HK-2 (cell line): Measurements from ENCODE around the gene PIK3R6.

Experiments
- DNase-seq: peaks from one replicate; pipeline ENCODE4 v3.0.0-alpha.2; 2018; ENCODE audit not compliant: unreplicated experiment

The PIK3R6 gene

DNA sequence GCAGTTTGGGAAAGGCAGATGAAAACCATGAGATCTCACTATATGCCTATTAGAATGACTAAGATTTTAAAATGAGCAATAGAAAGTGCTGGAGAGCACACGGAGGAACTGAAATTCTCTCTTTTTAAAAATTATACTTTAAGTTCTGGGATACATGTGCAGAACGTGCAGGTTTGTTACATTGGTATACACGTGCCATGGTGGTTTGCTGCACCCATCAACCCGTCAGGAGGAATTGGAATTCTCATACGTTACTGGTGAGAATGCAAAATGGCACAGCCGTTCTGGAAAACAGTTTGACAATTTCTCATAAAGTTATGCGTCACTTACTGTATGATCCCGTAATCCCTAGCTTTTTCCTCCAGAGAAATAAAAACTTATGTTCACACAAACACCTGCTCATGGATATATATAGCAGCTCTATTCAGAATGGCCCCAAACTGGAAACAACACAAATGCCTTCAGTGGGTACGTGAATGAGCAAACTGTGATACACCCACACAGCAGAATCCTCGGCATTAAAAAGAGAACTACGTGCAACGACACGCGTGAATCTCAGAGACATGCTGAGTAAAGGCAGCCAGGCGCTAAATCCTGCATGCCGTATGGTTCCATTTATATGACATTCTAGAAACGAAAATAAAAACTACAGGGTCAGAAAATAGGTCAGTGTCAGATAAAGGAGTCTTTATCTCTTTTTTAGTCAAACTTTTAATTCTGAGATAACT is 11.8 kb downstream of the PIK3R6 start:
- DNase-seq: no peak

DNA sequence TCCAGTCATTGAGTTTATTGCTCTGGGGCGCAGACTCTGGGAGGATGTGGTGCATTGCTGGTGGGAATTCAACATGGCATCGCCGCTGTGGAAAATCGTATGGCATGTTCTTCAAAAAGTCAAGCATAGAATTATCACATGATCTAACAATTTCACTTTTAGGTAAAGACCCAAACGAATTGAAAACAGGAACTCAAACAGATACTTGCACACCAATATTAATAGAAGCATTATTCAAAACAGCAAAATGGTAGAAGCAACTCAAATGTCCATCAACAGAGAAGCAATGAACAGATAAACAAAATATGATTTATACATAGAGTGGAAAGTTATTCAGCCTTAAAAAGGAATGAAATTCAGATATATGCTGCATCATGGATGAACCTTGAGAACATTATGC is 15.9 kb downstream of the PIK3R6 start:
- no peak for DNase-seq

DNA sequence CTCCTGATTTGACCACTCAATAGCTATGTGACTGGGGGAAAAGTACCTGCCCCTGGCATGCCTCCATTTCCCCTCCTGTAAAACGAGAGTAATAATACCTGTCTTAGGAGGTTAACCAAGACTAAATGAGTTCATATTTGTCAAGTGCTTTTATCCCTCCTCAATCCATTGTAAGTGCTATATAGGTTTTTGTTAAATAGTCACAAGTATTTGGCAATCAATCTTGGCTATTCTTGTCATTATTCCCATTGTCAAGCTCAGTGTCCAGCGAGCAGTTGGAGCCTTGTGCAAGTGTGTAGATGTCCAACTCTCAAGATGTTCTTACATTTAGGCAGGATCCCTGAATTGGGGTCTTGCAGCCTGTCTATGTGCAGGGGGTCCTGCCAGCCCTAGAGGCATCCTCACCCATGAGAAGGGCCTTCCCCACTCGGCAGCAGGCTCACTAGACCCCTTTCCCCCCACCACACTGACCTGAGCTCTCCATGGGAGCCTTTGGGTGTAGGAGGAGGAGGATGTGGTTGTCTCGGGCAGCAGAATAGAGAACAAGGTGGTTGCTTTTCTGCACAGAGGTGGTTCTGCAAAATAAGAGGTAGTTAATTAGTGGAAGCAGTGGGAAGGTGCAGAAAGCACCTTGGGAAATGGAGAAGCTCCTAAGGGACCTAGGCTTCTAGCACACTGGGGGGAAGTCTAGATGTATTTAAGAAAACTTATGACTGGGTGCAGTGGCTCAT is 18.0 kb downstream of the PIK3R6 start:
- DNase-seq: no peak

GRCh38 chr17:8847891-8848290 is 19.6 kb downstream of the PIK3R6 start:
- DNase-seq: no peak

- DNase-seq: no peak
Measured at GRCh38 chr17:8846768-8847211, 20.7 kb downstream of the PIK3R6 start.

DNA sequence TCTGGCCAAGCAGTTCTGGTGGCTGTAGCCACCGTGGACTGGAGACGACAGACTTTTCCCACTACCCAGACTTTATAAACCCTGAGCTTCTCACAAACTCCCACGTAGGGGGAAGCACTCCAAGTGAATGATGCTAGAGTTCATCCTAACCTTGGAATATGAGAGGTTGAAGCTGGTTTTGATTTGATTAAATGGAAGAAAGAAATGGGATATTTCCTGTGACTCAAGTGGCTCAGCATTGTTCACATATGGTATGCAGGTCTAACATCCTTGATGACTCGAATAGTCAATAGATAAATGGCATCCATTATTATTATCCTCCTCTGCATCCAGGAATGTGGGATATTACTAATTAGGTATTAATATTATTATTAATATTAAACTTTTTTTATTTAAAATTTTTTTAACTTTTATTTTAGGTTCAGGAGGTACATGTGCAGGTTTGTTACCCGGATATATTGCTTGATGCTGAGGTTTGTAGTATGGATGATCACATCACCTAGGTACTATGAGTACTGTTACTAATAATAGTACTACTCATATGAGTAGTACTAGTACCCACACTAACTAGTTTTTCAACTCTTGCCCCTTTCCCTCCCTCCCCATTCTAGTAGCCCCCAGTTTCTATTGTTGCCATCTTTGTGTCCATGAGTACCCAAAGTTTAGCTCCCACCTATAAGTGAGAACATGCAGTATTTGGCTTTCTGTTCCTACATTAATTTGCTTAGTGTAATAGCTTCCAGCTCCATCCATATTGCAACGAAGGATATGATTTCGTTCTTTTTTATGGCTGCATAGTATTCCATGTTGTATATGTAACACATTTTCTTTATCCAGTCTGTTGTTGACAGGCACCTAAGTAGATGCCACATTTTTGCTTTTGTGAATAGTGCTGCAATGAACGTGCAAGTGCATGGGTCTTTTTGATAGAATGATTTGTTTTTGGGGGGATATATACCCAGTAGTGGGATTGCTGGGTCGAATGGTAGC is 22.9 kb downstream of the PIK3R6 start:
- DNase-seq: no peak

DNA sequence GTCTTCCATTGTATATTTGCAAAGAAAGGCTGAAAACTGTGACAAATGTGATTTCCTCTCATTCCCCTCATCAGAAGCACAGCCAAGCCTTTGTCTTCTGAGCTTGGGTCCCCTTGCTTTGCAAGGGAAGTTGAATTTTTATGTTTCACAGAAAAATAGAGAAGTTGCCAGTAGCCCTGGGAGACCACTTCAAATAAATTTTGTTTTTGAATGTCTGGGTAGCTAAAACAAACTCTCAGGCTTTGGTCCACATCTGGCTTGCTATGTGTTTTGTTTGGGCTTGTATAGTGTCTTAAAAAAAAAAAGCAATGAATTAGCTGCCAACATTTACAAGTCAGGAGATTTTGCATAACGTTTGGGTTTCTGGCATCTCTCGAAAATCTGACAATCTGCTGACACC is 24.1 kb downstream of the PIK3R6 start:
- no peak for DNase-seq

DNA sequence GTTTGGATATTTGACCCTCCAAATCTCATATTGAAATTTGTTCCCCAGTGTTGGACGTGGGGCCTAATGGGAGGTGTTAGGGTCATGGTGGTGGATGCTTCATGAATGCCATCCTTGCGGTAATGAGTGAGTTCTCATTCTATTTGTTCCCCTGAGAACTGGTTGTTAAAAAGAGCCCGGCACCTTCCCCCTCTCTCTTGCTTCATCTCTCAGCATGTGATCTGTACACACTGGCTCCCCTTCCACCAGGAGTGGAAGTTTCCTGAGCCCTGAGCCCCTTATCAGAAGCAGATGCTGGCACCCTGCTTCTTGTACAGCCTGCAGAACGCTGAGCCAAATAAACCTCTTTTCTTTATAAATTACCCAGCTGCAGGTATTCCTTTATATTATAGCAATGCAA is 25.6 kb downstream of the PIK3R6 start:
- DNase-seq: no peak

DNA sequence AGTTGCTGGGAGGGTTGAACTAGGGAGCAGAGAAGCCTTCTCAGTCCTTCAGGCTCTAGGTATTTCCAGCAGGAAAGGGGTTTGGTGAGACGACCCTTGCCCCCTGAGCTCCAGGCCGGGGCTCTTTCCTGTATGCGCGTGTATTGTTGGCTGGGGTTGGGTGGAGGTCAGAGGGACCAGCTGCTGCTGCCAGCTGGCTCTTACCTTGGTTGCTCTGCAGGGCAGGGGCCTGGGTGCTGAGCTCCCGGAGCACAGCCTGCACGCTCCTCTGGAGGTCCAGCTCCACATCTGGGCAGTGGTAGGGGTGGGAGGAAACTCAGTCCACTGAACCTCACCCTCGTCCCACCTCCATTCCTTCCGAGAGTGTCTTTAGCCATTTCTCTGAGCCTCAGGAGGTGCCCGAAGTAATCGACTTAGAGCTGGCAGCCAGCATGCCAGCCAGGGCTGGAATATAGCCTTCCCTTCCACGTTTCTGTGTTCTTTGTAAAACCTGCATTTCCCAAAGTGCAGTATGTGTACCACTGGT is 28.0 kb downstream of the PIK3R6 start:
- DNase-seq: no peak

GRCh38 chr17:8838551-8839095 is 28.9 kb downstream of the PIK3R6 start:
- no peak for DNase-seq

- peak; percentile 39 for DNase-seq
Measured at GRCh38 chr17:8837563-8838075, 29.9 kb downstream of the PIK3R6 start.

DNA sequence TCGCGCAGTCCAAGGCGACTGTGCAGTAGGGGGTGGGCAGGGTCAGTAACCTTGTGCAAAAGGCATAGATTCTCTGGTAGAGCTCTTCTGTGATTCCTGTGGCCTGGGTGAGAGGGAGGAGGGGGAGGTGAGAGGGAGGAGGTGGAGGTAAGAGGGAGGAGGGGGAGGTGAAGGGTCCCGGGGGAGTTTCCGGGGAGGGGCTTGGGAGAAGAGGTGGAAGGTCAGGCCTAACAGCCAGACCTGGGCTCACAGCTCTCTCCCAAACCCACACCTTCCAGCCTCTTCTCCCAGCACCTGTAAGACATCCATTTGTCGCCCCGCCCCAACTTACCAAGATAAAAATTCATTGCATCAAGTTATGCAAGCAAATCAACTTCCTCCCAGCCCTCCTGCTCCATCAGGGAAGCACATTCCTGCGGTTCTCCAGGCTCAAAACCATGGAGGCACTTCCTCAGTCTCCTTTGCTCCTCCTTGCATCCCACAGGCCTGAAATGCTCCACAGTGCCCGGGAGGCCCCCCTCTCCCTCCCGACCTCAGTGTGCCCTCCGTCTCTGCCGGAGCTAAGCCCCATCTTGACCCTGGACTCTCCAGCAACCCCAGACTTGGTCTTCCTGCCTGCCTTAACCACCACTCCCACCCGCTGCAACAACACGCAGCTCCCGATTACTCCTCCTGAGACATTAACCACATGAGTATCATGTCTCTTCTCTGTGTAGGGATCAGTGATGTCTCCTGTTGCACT is 30.5 kb downstream of the PIK3R6 start:
- DNase-seq: no peak

DNA sequence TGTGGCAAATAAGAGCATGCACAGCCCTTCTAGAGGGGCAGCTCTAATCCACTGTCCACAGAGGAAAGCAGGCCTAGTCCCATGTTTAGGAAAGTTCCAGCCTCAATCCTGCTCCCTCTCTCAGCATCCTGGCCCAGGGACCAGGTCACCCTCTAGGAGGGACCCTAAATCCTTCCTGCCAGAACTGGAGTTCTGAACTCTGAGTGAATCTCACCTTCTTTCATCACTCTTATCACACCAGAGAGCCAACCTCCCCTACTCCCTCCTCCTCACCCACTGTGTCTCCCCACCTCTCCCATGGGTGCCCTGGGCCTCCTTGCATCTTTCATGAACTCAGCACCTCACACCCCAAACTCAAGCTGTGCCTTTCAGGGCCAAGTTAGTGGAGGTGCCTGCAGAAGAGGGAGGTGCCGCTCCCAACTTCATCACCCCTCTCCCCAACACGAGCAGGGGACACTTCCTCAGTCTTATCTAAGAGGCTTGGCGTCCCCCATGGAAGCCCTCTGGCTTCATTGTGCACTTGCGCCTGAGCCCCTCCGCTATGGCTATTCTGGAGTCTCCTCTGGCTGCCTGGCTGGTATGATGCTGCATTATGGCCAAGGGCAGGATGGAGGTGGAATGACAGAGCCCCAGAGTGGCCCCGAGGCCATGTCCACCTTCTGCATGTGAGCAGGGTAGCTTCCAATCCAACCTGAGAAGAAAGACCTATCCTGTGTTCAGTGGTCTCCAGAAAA is 31.7 kb downstream of the PIK3R6 start:
- DNase-seq: no peak

- no peak for DNase-seq
Measured at GRCh38 chr17:8835106-8835505, 32.4 kb downstream of the PIK3R6 start.

DNA sequence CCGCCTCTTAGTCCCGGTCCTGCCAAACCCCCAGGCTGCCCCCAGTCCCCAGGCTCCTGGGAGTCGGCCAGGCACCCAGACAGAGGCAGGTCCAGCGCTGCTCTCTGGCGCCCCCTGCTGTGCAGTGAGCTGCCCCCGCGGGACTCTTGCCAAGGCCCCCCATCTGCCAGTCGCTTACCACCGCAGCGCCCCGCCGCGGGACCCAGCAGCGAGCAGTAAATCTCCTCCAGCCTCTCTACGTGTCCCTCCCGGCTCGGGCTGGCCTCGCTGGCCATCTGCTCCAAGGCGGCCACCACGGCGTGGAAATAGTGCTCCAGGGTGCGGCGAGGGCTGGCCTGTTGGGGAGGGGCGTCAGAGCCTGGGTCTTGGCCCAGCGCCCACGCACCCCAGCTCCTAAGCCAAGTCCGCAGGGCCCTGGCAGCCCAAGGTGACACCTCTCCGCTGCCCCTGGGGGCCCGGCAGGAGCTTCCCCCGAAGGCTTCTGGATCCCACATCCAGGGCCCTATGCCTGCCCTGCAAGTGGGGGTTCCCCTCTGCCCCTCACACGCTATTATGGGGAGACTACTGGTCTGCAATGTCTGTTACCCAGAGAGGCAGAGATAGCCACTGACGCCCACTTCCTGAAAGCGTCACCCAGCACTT is 34.6 kb downstream of the PIK3R6 start:
- no peak for DNase-seq

DNA sequence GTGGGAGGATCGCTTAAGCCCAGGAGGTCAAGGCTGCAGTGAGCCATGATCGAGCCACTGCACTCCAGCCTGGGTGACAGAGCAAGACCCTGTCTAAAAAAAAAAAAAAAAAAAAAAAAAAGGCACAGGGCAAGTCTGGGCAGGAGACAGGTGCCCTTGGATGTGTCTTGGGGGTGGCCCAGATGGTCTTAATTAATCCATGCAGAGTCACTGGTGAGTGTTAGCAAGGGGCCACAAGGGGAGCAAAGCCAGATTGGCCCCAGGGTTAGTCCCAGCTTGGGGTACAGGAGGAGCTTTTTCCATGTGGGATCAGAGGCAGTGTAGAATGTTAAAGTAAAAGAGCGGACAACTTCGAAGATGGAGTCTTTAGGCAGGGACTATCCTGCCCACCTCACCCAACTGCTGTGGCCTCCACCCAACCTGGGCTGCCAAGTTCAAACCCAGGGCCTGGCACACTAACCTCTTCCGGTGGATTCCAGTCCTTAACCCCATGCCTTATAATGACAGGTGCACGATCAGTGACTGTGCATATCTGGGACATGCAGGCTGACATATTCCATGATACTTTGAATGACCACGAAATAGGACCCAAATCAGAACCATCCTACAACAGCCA is 36.1 kb downstream of the PIK3R6 start:
- no peak for DNase-seq

GRCh38 chr17:8830141-8830540 is 37.3 kb downstream of the PIK3R6 start:
- no peak for DNase-seq

- DNase-seq: no peak
Measured at GRCh38 chr17:8829036-8829941, 38.2 kb downstream of the PIK3R6 start.
